Dedifferentiated amniotic fluid mesenchymal stem cell (primary cell): ENCODE data around the gene ADCY6.
A peak's percentile ranks its signal among the peaks of the same experiment; 100 is the strongest.
"Not testable (repeated sequence)": the region's sequence is repeated elsewhere in the genome, so short reads cannot be mapped to it uniquely, and the experiment has no call there.

Experiments used
- DNase-seq: peaks from one replicate; pipeline ENCODE4 v3.0.0-alpha.2; 2016; ENCODE audit errors: extremely low spot score

ADCY6 gene

GRCh38 chr12:48750769-48751356 is 38.0 kb downstream of the ADCY6 start:
- DNase-seq = no peak

DNA sequence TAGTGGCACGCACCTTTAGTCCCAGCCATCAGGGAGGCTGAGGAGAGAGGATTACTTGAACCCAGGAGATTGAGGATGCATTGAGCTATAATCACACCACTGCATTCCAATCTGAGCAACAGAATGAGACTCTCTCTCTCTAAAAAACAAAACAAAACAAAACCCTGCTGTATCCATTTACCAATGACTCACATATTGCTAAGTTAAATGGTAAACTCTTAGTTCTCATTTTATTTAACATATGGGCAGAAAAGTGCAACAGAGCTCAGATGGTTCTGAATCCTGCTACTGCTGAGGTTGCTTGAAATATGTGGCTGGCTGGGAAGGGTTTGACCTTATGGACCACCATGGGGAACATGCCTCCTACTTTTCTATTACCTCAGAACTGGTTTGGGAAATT is 38.7 kb downstream of the ADCY6 start:
- DNase-seq = no peak

DNA sequence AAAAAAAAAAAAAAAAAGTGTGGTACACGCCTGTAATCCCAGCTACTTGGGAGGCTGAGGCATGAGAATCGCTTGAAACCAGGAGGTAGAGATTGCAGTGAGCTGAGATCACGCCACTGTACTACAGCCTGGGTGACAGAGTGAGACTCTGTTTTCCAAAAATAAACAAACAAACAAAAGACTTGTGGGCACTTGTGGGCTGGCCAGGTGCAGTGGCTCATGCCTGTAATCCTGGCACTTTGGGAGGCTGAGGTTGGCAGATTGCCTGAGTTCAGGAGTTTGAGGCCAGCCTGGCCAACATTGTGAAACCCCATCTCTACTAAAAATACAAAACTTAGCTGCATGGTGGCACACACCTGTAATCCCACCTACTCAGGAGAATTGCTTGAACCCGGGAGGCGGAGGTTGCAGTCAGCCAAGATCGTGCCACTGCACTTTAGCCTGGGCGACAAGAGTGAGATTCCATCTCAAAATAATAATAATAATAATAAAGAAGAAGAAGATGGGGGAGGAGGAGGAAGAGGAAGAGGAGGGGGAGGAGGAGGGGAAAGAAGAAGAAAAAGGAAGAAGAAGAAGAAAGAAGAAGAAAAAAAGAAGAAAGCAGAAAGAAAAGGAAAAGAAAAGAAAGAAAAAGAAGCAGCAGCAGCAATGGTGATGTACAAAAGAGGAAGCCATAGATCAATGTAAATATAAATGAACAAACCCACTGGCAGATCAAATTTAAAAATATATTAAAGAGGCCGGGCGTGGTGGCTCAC is 44.5 kb downstream of the ADCY6 start:
- no peak for DNase-seq

GRCh38 chr12:48739618-48740269 is 49.1 kb downstream of the ADCY6 start:
- no peak for DNase-seq

- DNase-seq = no peak
Measured at GRCh38 chr12:48736456-48736855, 52.4 kb downstream of the ADCY6 start.

DNA sequence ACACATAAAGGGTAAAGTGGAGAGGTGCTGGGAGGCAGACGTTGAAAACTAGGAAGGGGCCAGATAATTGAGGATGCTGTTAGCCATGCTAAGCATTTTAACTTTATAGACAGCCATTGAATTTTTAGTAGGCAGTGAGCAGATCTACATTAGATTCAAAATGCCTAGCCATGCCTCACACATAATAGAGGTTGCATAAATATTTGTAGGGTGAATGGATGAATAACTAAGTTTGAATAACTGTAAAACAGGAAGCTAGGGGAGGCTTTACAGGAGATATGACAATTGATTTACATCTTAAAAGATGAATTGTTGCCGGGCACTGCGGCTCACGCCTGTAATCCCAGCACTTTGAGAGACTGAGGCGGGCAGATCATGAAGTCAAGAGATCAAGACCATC is 60.1 kb downstream of the ADCY6 start:
- DNase-seq = no peak

- not testable (repeated sequence) for DNase-seq
Measured at GRCh38 chr12:48720737-48721136, 68.2 kb downstream of the ADCY6 start.

- not testable (repeated sequence) for DNase-seq
Measured at GRCh38 chr12:48720171-48720570, 68.7 kb downstream of the ADCY6 start.

DNA sequence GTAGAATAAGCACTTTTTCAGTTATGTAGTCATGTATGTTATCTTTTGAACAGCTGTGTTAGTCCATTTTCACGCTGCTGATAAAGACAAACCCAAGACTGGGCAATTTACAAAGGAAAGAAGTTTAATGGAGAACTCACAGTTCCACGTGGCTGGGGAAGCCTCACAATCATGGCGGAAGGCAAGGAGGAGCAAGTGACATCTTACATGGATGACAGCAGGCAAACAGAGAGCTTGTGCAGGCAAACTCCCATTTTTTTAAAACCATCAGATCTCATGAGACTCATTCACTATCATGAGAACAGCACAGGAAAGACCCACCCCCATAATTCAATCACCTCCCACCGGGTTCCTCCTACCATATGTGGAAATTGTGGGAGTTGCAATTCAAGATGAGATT is 69.9 kb downstream of the ADCY6 start:
- not testable (repeated sequence) for DNase-seq

DNA sequence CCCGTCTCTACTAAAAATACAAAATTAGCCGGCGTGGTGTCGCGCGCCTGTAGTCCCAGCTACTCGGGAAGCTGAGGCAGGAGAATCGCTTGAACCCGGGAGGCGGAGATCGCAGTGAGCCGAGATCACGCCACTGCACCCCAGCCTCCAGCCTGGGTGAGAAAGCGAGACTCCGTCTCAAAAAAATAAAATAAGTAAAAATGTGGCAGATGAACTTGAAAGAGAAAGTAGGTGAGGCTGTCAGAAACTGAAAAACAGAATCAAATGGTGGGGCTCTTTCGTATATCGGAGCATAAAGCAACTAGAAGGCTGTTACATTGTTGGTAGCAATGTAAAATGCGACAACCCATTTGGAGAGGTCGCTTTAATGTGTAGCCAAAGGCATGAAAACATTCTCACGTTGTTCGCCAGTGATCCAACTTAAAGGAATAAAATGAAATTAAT is 71.6 kb downstream of the ADCY6 start:
- no peak for DNase-seq

DNA sequence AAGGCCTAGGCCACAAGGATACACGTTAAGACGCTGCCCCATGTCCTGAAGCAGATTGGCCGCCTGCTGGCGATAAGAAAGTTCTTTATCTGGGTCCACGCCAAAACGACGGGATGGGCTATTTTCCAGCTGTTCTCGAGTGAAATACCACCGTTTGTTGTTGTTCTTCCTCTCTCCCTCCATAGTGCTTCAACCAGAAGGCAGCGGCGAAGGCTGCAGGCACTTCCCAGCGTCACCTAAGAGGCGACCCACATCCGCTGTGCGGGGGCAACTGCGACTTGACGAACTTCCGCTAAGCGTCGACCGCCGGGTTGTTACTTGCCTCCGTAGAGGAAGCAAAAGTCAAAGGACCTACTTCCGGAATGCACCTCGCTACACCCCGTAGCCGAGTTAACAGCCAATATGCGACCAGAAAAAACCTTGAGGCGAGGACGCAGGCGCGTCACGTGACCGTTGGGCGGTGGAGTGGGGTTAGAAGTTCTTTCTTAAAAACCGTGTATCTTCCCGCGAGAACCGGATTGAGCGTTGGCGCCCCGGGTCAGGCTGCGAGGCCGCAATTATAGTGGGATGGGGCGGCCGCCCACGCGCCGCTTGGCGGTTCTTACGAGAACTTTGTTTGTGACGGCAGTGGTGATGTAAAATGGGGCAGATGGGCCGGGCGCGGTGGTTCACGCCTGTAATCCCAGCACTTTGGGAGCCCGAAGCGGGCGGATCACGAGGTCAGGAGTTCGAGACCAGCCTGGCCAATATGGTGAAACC is 72.2 kb downstream of the ADCY6 start, which contains the start of gene CCNT1:
CCNT1 (minus strand) TSS at position 215 of the 759 bp plus-strand sequence; CDS start at position 183, 32 bp downstream.
- peak; percentile 100 for DNase-seq
